Measurements from ENCODE around the gene CYP8B1.

Gene CYP8B1

GRCh38 chr3:42851228-42851834 is 24.3 kb downstream of the CYP8B1 start:
- DNase-seq: no peak

DNA sequence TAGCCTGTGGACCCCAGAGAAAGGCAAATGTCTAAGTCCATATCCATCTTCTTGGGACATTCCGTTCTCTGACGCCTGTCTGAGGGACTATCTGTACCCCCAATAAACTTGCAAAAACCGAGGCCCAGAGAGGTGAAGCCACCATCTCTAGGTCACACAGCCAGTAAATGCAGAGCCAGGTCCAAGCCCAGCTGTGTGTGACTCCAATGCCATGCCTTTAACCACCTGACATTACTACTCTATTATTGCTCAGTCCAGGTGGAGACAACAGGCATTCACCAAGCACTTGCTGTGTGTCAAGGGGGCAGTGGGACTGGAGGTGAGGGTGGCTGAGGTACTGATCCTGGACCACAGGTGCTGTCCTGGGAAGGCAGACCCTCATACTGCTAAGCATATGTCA is 25.4 kb downstream of the CYP8B1 start:
- DNase-seq: no peak

- no peak for DNase-seq
These were observed 26.7 kb downstream of the CYP8B1 start for GRCh38 chr3:42849017-42849416.

DNA sequence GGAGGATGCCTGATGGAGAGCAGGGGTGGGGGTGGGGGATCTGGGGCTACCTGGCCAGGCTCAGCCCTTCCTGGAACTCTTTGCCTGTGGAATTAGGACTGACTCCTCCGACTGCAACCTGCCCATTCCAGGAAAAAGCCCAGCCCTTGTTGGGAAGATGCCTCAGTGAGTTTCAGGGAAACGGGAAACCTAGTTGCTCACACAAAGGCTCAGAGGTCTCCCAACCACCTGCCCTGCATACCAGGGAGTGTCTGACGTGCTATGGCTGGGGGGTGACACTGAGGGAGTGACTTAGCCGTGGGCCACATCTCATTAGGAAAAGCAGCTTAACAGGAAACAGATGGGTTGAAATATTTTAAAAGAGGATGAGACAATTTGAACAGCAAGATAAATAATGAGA is 27.9 kb downstream of the CYP8B1 start:
- DNase-seq: no peak

DNA sequence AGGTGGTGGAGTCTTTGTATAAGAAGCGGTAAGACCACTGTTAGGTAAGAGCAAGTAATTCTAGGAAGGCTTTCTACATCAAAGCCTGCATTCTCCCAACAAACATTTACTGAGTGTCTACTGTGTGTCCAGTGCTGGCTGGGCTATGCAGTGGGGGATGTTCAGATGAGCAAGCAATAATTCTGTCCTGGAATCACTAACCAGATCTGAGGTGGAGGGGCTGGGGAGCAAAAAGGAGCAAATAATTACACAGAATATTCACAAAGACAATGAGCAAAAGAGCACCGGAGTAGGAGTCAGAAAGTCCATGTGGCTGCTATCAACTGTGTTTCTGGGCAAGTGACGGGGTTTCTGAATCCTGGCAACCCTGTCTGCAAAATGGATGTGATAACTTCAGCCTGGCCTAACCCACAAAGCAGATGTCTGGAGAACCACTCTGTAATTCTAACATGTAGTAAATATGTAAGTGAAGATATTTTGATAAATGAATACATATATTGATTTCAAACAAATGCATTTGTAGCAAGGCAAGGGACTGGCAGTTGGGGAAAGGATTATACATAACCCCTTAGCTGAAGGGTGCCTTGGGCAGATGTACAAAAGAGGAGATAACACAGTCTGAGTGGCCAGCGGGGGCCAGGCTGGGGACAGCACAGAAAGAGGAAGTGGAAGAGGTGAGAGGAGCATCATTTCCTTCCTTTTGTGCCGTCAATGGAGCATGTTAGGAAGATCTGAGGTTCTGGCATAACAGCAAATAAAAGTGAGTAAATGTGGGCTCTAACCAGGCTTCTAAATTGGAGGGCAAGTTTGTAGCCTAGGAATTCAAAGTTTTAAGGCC is 28.8 kb downstream of the CYP8B1 start:
- no peak for DNase-seq

DNA sequence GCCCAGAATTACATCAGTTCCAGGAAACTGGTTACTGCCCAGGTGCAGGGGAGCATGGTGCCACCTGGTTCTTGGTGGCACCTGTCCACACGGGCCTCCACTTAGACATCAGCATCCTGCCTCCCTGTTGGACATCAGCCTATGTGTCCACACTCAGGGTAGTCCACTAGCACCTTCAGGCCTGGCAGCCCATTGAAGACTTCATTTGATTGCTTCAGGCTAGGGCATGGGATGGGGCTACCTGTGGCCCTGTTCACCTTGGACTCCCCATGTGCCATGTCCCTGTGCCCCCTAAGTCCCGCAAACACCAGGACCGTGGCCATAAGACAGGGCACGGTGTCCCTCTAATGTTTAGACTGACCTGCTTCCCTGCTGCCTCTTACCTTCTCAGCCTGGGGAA is 30.9 kb downstream of the CYP8B1 start:
- DNase-seq: no peak

GRCh38 chr3:42844412-42844713 is 31.3 kb downstream of the CYP8B1 start:
- no peak for DNase-seq

- DNase-seq: no peak
These were observed 31.8 kb downstream of the CYP8B1 start for GRCh38 chr3:42843713-42844411.

DNA sequence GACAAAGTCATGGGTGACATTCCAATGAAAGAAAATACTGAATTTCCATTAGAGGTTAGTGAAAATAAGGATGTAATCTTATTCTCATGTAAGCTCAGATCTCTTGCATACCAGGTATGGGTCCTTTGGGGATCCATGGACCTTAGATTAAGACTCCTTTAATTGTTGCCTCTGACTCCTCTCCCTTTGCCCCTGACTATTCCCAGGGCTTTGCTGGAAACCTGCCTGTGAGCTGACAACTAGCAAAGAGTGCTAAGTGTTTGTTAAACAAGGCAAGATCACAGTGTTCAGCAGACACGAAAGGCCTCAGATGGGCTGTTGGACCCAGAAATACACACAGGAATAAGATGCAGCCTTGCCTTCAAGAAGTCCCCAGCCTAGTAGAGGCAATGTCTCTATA is 34.3 kb downstream of the CYP8B1 start:
- no peak for DNase-seq

DNA sequence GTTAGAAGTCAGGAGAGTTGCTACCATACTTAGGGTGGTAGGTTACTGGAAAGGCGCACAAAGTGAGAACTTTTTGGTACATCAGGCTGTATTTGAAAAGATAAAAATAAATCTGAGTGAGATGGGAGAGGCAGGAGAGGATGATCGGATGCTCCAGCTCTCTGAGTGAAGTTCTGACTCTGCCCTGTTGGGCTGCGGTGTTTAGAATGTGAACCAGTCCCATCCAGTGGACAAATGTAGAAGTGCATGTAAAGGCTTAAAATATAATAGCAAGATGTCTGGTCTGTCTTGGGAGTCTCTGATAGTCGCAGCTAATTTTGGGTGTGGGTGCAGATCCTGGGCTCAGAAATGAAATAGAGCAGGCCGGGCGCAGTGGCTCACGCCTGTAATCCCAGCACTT is 36.1 kb downstream of the CYP8B1 start:
- DNase-seq: no peak

- DNase-seq: no peak
These were observed 37.1 kb downstream of the CYP8B1 start for GRCh38 chr3:42838571-42838970.

DNA sequence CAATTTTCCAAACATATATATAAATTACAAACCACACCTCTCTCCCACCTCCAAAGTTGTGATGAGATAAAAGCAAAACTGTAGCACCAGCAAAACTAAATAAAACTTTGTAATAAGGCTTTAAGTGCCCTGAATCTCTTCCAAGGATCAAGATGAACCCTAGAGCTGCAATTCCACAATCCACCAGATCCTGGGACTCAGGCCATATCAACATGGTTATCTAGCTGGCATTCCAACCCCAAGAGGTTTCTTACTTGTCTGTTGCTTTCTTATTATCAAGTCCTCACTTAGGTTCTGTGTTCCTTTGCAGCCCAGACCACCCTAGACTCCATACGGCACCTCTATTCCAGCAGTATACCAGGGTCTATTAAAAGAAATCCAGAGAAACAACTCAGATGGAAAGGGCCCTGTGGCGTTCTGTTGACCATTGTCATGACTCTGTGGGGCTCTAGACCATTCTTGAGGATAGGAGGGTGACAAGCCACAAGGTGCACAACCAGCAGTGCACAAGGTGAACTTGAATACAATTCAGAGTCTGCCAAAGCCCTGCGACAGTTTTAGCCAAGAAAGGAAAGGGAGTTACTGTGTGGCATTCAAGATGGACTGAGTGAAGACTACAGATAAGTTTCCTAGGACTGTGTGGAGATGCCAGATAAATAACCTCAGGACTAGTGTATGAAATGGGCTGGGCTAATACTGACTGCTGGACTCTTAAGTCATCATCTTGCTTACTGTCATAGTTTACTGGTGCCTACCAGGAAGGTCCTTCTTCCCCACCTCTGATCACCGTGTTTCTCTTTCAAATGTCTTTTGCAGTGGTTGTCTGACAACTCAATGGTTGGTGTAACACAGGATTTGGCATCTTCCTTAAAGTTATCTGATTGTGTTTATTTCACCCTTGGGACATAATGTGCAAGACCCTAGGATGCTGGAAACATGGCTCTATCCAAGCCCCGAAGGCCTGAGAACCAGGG is 39.2 kb downstream of the CYP8B1 start:
- DNase-seq: no peak

DNA sequence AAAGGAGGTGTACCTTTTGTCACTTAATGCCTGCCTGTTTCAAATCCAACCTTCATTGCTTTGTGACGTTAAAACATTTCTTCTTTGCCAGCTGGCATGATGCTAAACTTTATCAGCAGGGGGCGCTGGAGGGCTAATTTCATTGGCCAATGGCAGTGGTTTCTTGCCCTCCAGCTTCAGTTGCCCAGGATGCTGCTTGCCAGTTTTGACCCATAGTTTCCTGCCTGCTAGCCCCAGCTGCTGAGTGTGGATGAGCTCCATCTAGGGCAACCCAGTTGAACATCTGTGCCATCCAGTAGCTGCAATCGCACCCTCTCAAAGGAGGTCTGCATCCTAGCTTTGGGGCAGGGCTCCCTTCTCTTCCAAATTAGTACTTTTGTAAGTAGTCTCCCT is 44.4 kb downstream of the CYP8B1 start:
- DNase-seq: peak; percentile 60

DNA sequence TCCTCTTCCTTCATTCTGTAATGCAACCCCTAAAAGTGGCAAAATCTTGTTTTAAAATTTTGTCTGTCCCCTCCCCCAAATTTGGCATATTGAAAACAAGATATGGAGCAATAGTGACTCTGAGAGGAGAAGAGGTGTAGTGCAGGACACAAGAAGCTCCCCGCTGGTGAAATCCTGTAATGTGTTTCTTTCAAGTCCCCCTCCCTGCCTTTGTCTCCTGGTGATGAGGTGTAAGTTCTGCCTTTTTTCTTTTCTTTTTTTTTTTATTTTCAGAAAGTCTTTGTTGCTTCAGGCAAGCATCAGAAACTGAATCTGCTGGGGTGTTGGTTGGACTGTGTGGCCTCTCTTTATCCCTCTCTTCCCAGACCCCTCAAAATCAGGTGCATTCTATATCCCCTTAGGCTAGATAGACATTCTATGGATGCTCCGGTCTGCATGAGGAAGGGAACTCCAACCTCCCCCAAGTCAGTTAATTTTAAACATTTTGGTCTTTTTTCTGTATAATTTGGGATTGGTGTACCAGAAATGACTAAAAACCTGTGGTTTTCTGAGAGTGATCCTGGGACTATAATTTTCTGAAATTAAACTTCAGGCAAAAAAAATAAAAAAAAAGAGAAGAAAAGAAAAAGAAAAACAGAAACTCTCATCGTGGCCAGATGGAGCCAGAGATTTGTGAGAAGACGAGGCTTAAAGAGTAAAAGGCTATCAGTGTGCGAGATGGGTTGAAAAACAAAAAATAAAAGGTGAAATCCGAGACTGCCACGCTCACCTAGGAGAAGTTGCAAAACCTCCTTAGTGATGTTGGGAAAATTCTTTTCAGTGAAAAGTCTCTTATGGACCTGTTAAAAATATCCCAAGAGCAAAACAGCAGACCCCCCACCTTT is 45.0 kb downstream of the CYP8B1 start:
- no peak for DNase-seq

GRCh38 chr3:42829628-42830436 is 45.8 kb downstream of the CYP8B1 start:
- no peak for DNase-seq

DNA sequence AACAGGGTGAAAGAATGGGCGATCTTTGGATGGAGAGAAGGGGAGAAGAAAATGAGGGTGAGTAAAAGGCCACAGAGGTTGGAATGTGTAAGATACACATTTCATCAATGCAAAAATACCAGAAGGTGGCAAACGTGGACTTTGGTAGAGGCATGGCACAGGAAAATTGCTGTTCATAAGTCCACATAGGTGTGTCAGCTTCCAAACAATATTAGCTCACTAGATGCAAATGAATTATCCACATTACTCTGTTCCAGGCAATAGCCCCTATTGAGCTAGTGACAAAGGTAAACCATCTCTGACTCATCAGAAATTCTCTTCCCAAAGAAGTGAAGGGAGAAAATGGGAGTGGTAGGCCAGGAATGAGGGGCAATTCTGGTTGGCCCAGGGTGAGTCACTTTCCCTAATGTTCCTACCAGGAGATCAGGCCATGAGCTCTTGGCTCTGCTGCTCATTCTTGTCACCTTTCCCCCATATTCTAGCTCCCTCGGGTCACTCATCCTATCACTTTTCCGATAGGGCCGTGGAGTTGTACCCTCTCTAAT is 46.5 kb downstream of the CYP8B1 start:
- DNase-seq: no peak

DNA sequence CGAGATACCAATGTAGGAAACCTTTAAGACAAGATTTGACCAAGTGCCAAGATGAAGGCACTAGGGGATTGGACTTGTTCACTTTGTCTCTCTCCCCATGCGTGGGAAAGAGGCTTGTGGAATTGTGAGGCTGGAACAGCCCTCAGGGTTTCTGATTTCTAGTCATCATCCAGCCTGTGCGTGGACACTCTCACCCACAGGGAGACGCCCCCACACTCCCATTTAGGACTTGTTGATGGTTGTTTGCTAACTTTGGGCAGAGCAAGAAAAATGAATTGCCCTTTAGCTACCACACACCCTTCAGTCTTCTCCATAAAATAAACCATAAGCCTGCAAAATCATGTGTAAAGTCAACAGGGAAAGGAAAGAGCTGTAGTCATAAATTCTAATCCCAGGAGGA is 48.0 kb downstream of the CYP8B1 start:
- DNase-seq: no peak

DNA sequence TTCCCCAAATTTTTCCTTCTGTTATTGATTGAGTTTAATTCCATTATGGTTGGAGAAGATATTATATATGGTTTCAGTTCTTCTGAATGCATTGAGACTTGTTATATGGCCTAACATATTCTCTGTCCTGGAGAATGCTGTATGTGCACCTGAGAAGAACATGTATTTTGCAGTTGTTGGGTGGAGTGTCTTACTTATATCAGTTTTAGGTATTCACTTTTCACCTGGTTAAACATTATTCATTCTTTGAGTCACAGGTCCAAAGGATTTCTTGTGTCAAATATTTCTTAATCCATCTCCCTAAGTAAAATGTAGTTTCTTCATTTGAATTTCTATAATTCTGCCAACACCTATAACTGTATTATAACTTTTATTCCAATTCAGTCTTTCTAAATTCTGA is 48.7 kb downstream of the CYP8B1 start:
- no peak for DNase-seq

DNA sequence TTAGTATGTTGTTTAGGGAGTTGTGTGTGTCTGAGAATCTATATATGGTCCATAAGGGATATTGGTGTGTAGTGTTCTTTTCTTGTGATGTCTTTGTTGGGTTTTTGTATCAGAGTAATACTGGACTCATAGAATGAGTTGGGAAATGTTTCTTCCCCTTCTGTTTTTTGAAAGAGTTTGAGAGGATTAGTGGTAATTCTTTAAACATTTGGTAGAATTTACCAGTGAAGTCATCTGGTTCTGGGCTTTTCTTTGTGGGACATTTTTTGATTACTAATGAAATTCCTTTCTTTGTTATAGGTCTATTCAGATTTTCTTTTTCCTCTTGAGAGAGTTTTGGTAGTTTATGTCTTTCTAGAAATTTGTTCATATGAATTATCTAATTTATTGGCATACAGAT is 49.5 kb downstream of the CYP8B1 start:
- DNase-seq: no peak

- DNase-seq: no peak
These were observed 52.3 kb downstream of the CYP8B1 start for GRCh38 chr3:42823351-42823750.

GRCh38 chr3:42822828-42823227 is 52.9 kb downstream of the CYP8B1 start:
- DNase-seq: no peak

Measured in stimulated activated naive CD4-positive, alpha-beta T cell treated with Interleukin-2 at 50 U/mL for 16 hours (primary cell).